HepG2 (cell line): ENCODE results near the gene ALDH3B1. TPM values are rescaled to one million over a fixed set of nuclear protein-coding genes. Genes with fewer than 3 reads are reported as not detected.
A peak's percentile ranks its signal among the peaks of the same experiment; 100 is the strongest.

ENCODE experiments used
- BORCS8-MEF2B ChIP-seq: sonication (generic); formaldehyde crosslinking; IDR thresholded peaks from 2 replicates; pipeline ENCODE4 v1.8.0; 2022; ENCODE audit warnings: mild to moderate bottlenecking, missing genetic modification reagents
- EED ChIP-seq: sonication (generic); formaldehyde crosslinking; IDR thresholded peaks from 2 replicates; pipeline ENCODE4 v1.5.0; 2020; ENCODE audit warnings: mild to moderate bottlenecking, missing genetic modification reagents
- FOXP4 ChIP-seq: sonication (generic); formaldehyde crosslinking; IDR thresholded peaks from 2 replicates; pipeline ENCODE4 v1.4.0; 2020; ENCODE audit warnings: missing genetic modification reagents
- KLF13 ChIP-seq: sonication (generic); formaldehyde crosslinking; IDR thresholded peaks from 2 replicates; pipeline ENCODE4 v1.4.0; 2020; ENCODE audit warnings: mild to moderate bottlenecking, missing genetic modification reagents
- LBX2 ChIP-seq: sonication (generic); formaldehyde crosslinking; IDR thresholded peaks from 2 replicates; pipeline ENCODE4 v1.5.0; 2020; ENCODE audit warnings: missing genetic modification reagents, mild to moderate bottlenecking, borderline replicate concordance
- NFIB ChIP-seq: sonication (generic); formaldehyde crosslinking; IDR thresholded peaks from 2 replicates; pipeline ENCODE4 v1.9.0; 2021; ENCODE audit warnings: missing genetic modification reagents, mild to moderate bottlenecking, borderline replicate concordance
- SMAD1 ChIP-seq: sonication (generic); formaldehyde crosslinking; IDR thresholded peaks from 2 replicates; pipeline ENCODE4 v1.4.0; 2020; ENCODE audit warnings: missing genetic modification reagents, low read depth, mild to moderate bottlenecking, borderline replicate concordance
- THYN1 ChIP-seq: sonication (generic); formaldehyde crosslinking; IDR thresholded peaks from 2 replicates; pipeline ENCODE4 v1.8.1; 2023; ENCODE audit warnings: low read depth, mild to moderate bottlenecking, moderate library complexity, missing genetic modification reagents, borderline replicate concordance
- YEATS4 ChIP-seq: sonication (generic); formaldehyde crosslinking; IDR thresholded peaks from 2 replicates; pipeline ENCODE4 v1.4.0; 2020; ENCODE audit warnings: missing genetic modification reagents, borderline replicate concordance
- ZNF101 ChIP-seq: sonication (generic); formaldehyde crosslinking; IDR thresholded peaks from 2 replicates; pipeline ENCODE4 v1.4.0; 2020; ENCODE audit warnings: mild to moderate bottlenecking, low read depth, missing genetic modification reagents, borderline replicate concordance
- ZNF143 ChIP-seq: sonication (generic); formaldehyde crosslinking; IDR thresholded peaks from 2 replicates; pipeline ENCODE4 v1.4.0; 2020; ENCODE audit warnings: missing genetic modification reagents
- ZNF513 ChIP-seq: sonication (generic); formaldehyde crosslinking; conservative IDR thresholded peaks from 2 replicates; pipeline ENCODE4 v1.5.0; 2020; ENCODE audit warnings: missing genetic modification reagents
- ZNF646 ChIP-seq: sonication (generic); formaldehyde crosslinking; IDR thresholded peaks from 2 replicates; pipeline ENCODE4 v1.9.0; 2021; ENCODE audit warnings: mild to moderate bottlenecking, missing genetic modification reagents
- ZNF75D ChIP-seq: sonication (generic); formaldehyde crosslinking; IDR thresholded peaks from 2 replicates; pipeline ENCODE4 v1.8.1; 2023; ENCODE audit warnings: missing genetic modification reagents, mild to moderate bottlenecking, borderline replicate concordance
- polyA plus RNA-seq, 8 experiments: library from polyadenylated mRNA; depleted of rRNA in 3 of 8; stranded (reverse) in 7 of 8; unstranded in 1 of 8; fragments of >200 nt; fragmentation: Illumina TruSeq in 4 of 8; extraction: Trizol in 4 of 8; gene quantifications; 2 replicates each; pipeline versions ENCODE4 v1.2.1 to v1.2.3, GENCODE V29; 2011 to 2016; ENCODE audit warnings: low read depth in 4 of 8, missing spikeins in 1 of 8, mixed read lengths in 1 of 8; ENCODE audit not compliant: insufficient read depth in 1 of 8
- total RNA-seq, 5 experiments: library from RNA; depleted of rRNA; stranded (reverse); fragments of >200 nt; fragmentation: Illumina TruSeq; extraction: Trizol; gene quantifications; 2 replicates each; pipeline ENCODE4 v1.2.3, GENCODE V29; 2016; ENCODE audit warnings: low read depth in 1 of 5
- TF ChIP-seq, protein P1 (sequence below): IDR thresholded peaks from 2 replicates; pipeline ENCODE4 v1.6.1; 2016; ENCODE audit warnings: missing genetic modification reagents, missing compliant biosample characterization

ALDH3B1 gene
- total and polyA plus RNA-seq, 2 of the 13 experiments (the other 11 are each of a cell fraction or from before 2014, with no cell fraction given), result 4.0 to 6.7 TPM

DNA sequence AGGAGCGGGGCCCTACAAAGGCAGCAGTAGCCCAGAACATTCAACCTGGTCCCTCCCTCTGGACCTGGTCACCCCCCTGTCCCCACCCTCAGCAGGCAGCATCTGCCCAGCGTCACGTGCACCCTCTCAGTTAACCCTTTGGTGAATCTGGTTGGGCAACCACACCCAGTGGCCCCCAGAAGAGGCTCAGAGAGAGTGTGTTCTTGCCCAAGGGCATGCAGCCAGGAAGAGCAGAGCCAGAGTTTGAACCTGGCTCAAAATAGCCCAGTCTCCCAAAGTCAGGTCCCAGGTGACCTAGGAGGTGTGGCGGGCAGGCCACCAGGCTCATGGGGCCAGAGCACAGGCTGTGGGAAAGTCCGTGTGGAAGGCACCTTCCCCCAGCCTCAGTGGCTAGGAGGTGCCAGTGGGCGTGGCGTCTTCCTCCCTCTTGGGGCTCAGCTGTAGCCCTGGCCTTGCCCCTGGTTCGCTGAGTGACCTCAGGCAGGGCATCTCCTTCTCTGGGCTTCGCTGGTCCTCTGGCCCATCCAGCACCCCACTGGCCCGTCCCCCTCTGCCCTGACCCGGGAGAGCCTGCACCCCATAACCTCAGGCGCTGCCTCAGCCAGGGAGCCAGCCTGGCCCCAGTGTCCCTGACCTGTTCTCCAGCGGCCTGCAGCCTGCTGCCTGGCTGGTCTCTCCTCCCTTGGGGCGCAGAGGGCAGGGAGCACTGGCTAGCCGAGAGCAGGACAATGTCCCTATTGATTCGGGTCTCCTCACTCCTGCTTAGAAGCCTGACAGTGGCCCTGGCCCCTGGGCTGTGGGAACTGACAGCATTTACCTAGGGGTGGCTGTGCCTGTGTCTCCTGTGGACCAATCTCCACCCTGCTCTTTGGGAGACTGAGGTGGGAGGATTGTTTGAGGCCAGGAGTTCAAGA lies 7.0 kb downstream of the ALDH3B1 start (continued):
- TF ChIP-seq ZNF646 (no peak; the same call in 1 of the 2 replicates), KLF13 (CRISPR knock-in tag) (0 out of 2 replicates have a peak, but pooled peaks have one; percentile 6), BORCS8-MEF2B (CRISPR knock-in tag) (no peak), THYN1 (CRISPR knock-in tag) (no peak), ZNF101 (CRISPR knock-in tag) (no peak), ZNF513 (no peak), NFIB (CRISPR knock-in tag) (no peak), YEATS4 (CRISPR knock-in tag) (peak; percentile 67), FOXP4 (CRISPR knock-in tag) (peak; percentile 78), ZNF75D (CRISPR knock-in tag) (no peak), LBX2 (CRISPR knock-in tag) (no peak; the same call in 1 of the 2 replicates), SMAD1 (CRISPR knock-in tag) (no peak), EED (no peak), ZNF143 (CRISPR knock-in tag) (no peak)
- TF ChIP-seq, protein P1, sequence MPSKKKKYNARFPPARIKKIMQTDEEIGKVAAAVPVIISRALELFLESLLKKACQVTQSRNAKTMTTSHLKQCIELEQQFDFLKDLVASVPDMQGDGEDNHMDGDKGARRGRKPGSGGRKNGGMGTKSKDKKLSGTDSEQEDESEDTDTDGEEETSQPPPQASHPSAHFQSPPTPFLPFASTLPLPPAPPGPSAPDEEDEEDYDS, result peak; percentile 67
